ENCODE data around the gene DPP6.
"Not testable (repeated sequence)": the region's sequence is repeated elsewhere in the genome, so short reads cannot be mapped to it uniquely, and the experiment has no call there.

DPP6 gene

GRCh38 chr7:154095201-154095600 is 43.0 kb downstream of the DPP6 start:
- not testable (repeated sequence) for H3K9me3 ChIP-seq (ENCODE audit: control insufficient read depth, low read length); H3K9ac ChIP-seq (ENCODE audit: low read length); H3K4me3 ChIP-seq (ENCODE audit: low read length); H3K27me3 ChIP-seq (ENCODE audit: control insufficient read depth, insufficient read depth, low read length); H3K36me3 ChIP-seq (ENCODE audit: control insufficient read depth, insufficient read depth, low read length); H3K4me1 ChIP-seq (ENCODE audit: control insufficient read depth, insufficient read depth, low read length)

DNA sequence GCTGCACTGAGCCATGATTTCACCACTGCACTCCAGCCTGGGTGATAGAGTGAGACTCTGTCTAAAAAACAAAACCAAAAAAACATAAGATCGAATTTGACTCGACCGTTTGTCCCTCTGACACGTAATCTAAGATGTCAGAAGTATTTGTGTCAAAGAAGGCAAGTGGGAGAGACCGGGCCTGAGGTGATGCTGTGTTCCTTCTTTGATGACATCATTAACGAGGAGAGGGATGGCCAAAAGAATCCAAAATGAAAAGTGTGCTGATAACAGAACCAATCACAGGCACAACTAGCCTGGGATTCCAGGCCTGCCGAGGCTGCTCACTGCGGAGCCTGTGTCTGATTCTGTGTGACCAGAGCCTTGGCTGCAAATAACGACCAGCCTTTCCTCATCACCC is 52.9 kb downstream of the DPP6 start:
- H3K9me3 ChIP-seq (ENCODE audit: control insufficient read depth, low read length); H3K27me3 ChIP-seq (ENCODE audit: control insufficient read depth, insufficient read depth, low read length); H3K4me1 ChIP-seq (ENCODE audit: control insufficient read depth, insufficient read depth, low read length); H3K9ac ChIP-seq (ENCODE audit: low read length); H3K4me3 ChIP-seq (ENCODE audit: low read length); H3K36me3 ChIP-seq (ENCODE audit: control insufficient read depth, insufficient read depth, low read length): not testable (repeated sequence)

GRCh38 chr7:154109615-154110014 is 57.4 kb downstream of the DPP6 start:
- not testable (repeated sequence) for H3K4me1 ChIP-seq (ENCODE audit: control insufficient read depth, insufficient read depth, low read length); H3K36me3 ChIP-seq (ENCODE audit: control insufficient read depth, insufficient read depth, low read length); H3K27me3 ChIP-seq (ENCODE audit: control insufficient read depth, insufficient read depth, low read length); H3K4me3 ChIP-seq (ENCODE audit: low read length); H3K9me3 ChIP-seq (ENCODE audit: control insufficient read depth, low read length); H3K9ac ChIP-seq (ENCODE audit: low read length)

DNA sequence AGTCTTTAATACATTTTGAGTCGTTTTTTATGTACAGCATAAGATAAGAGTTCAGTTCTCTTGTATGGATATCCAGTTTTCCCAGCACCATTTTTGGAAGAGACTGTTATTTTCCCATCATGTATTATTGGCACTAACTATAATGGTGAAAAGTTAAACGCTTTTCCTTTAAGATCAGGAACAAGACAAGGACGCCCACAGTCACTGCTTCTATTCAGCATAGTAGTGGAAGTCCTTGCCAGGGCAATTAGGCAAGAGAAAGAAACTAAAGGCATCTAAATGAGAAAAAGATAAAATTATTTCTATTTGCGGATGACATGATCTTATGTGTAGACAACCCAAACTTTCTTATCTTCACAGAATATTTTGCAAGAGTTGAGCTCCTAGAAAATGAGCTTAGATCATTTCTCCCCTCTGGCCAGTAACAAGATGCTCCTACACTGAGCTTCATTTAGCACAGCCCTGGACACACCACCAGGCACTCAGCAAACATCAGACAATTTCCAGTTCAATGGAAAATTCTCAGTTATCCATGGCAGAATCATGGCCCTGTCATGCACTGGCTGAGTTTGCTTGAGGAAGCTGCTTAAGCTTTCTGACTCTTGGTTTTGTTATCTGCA is 61.6 kb downstream of the DPP6 start:
- H3K36me3 ChIP-seq (ENCODE audit: control insufficient read depth, insufficient read depth, low read length); H3K27me3 ChIP-seq (ENCODE audit: control insufficient read depth, insufficient read depth, low read length); H3K9ac ChIP-seq (ENCODE audit: low read length); H3K9me3 ChIP-seq (ENCODE audit: control insufficient read depth, low read length); H3K4me3 ChIP-seq (ENCODE audit: low read length); H3K4me1 ChIP-seq (ENCODE audit: control insufficient read depth, insufficient read depth, low read length): not testable (repeated sequence)

- not testable (repeated sequence) for H3K4me1 ChIP-seq (ENCODE audit: control insufficient read depth, insufficient read depth, low read length); H3K36me3 ChIP-seq (ENCODE audit: control insufficient read depth, insufficient read depth, low read length); H3K27me3 ChIP-seq (ENCODE audit: control insufficient read depth, insufficient read depth, low read length); H3K9ac ChIP-seq (ENCODE audit: low read length); H3K9me3 ChIP-seq (ENCODE audit: control insufficient read depth, low read length); H3K4me3 ChIP-seq (ENCODE audit: low read length)
Observed at GRCh38 chr7:154117411-154118390, 65.5 kb downstream of the DPP6 start.

DNA sequence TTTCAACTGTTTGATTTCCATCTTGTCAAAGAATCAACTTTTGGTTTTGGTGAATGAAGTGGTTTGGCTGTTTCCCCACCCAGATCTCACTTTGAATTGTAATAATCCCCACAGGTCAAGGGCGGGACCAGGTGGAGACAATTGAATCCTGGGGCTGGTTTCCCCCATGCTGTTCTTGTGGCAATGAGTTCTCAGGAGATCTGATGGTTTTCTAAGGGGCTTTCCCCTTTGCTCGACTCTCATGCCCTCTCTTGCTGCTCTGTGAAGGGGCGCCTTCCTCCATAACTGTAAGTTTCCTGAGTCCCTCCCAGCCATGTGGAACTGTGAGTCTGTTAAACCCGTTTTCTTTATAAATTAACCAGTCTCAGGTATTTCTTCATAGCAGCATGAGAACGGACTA is 68.6 kb downstream of the DPP6 start:
- H3K9ac ChIP-seq (ENCODE audit: low read length); H3K4me1 ChIP-seq (ENCODE audit: control insufficient read depth, insufficient read depth, low read length); H3K27me3 ChIP-seq (ENCODE audit: control insufficient read depth, insufficient read depth, low read length); H3K9me3 ChIP-seq (ENCODE audit: control insufficient read depth, low read length); H3K4me3 ChIP-seq (ENCODE audit: low read length); H3K36me3 ChIP-seq (ENCODE audit: control insufficient read depth, insufficient read depth, low read length): not testable (repeated sequence)

DNA sequence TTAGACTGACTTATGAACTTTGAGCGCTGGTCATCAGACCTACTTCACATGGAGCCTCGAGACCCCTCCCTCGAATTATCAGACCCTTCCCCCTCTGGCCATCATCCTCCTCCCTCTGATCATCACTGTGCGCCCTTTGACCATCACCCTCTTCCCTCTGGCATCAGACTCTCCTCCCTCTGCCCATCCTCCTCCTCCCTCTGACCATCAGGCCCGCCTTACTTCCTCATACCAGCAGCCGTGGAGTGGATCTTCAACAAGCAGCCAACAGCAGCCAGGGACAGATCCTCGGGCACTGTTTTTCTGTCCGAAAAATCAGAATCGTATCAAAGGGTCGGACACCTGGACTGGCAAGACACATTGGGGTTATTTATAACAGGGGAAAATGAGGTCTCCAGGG is 70.5 kb downstream of the DPP6 start:
- H3K9ac ChIP-seq (ENCODE audit: low read length); H3K27me3 ChIP-seq (ENCODE audit: control insufficient read depth, insufficient read depth, low read length); H3K36me3 ChIP-seq (ENCODE audit: control insufficient read depth, insufficient read depth, low read length); H3K4me1 ChIP-seq (ENCODE audit: control insufficient read depth, insufficient read depth, low read length); H3K4me3 ChIP-seq (ENCODE audit: low read length); H3K9me3 ChIP-seq (ENCODE audit: control insufficient read depth, low read length): not testable (repeated sequence)

DNA sequence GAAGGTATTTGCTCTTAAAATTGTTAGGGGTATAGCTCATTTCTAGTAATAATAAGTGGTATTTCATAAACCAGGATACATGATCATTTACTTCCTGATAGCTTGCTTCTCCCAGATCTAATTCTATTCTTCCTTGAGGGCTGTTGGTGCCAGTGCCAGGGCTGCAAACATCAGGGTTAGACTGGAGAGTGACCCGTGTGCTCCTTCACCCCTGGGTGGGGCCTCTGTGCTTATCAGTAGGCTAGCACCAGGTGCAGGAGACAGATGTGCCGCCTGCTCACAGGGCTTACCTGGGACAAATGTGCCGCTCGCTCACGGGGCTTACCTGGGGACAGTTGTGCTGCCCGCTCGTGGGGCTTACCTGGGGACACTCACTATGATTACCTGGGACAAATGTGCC is 71.2 kb downstream of the DPP6 start:
- H3K4me1 ChIP-seq (ENCODE audit: control insufficient read depth, insufficient read depth, low read length); H3K4me3 ChIP-seq (ENCODE audit: low read length); H3K36me3 ChIP-seq (ENCODE audit: control insufficient read depth, insufficient read depth, low read length); H3K9me3 ChIP-seq (ENCODE audit: control insufficient read depth, low read length); H3K27me3 ChIP-seq (ENCODE audit: control insufficient read depth, insufficient read depth, low read length); H3K9ac ChIP-seq (ENCODE audit: low read length): not testable (repeated sequence)

DNA sequence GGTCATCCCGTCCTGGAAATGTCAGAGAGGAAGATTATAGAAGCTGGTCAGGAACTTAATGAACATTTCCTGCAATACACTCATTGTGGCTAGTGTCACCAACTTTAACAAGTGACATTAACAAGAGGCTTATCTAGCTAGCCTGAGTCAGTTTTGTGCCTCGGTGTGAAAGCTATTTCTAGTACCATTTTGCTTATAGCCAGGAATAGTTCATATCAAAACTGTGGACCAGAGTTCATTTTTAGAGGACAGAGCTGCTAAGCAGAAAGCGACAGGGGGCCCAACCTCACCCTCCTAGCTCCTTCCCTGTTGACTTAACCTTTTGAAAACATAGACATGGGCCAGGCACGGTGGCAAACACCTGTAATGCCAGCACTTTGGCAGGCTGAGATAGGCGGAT is 76.9 kb downstream of the DPP6 start:
- not testable (repeated sequence) for H3K27me3 ChIP-seq (ENCODE audit: control insufficient read depth, insufficient read depth, low read length); H3K4me1 ChIP-seq (ENCODE audit: control insufficient read depth, insufficient read depth, low read length); H3K36me3 ChIP-seq (ENCODE audit: control insufficient read depth, insufficient read depth, low read length); H3K9me3 ChIP-seq (ENCODE audit: control insufficient read depth, low read length); H3K4me3 ChIP-seq (ENCODE audit: low read length); H3K9ac ChIP-seq (ENCODE audit: low read length)

DNA sequence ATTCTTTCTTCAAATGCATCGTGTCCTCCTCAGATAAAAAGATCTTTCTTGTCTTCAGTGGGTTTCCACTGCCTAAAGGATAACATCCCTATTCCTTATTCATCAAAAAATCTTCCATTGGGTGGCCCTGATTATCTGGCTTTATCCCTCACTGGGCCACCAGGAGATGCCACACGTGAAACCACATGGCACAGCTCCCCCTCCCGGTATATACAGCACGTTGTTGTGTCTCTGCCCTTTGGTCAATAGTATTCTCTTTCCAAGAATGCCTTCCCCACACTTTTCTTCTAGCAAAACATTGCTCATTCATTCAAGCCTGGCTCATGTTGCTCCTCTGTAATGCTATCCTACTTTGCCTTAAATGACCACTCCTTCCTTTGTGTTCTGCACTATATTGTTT is 80.4 kb downstream of the DPP6 start:
- H3K9me3 ChIP-seq (ENCODE audit: control insufficient read depth, low read length); H3K36me3 ChIP-seq (ENCODE audit: control insufficient read depth, insufficient read depth, low read length); H3K4me1 ChIP-seq (ENCODE audit: control insufficient read depth, insufficient read depth, low read length); H3K27me3 ChIP-seq (ENCODE audit: control insufficient read depth, insufficient read depth, low read length); H3K9ac ChIP-seq (ENCODE audit: low read length); H3K4me3 ChIP-seq (ENCODE audit: low read length): not testable (repeated sequence)

GRCh38 chr7:154133703-154134277 is 81.6 kb downstream of the DPP6 start:
- H3K9ac ChIP-seq (ENCODE audit: low read length); H3K27me3 ChIP-seq (ENCODE audit: control insufficient read depth, insufficient read depth, low read length); H3K9me3 ChIP-seq (ENCODE audit: control insufficient read depth, low read length); H3K36me3 ChIP-seq (ENCODE audit: control insufficient read depth, insufficient read depth, low read length); H3K4me3 ChIP-seq (ENCODE audit: low read length); H3K4me1 ChIP-seq (ENCODE audit: control insufficient read depth, insufficient read depth, low read length): not testable (repeated sequence)

- not testable (repeated sequence) for H3K9ac ChIP-seq (ENCODE audit: low read length); H3K4me1 ChIP-seq (ENCODE audit: control insufficient read depth, insufficient read depth, low read length); H3K36me3 ChIP-seq (ENCODE audit: control insufficient read depth, insufficient read depth, low read length); H3K9me3 ChIP-seq (ENCODE audit: control insufficient read depth, low read length); H3K27me3 ChIP-seq (ENCODE audit: control insufficient read depth, insufficient read depth, low read length); H3K4me3 ChIP-seq (ENCODE audit: low read length)
Observed at GRCh38 chr7:154134698-154135097, 82.5 kb downstream of the DPP6 start.

Data from mucosa of stomach (tissue), 1 donor.